Measurements from ENCODE around the gene PLCG2.

The PLCG2 gene

DNA sequence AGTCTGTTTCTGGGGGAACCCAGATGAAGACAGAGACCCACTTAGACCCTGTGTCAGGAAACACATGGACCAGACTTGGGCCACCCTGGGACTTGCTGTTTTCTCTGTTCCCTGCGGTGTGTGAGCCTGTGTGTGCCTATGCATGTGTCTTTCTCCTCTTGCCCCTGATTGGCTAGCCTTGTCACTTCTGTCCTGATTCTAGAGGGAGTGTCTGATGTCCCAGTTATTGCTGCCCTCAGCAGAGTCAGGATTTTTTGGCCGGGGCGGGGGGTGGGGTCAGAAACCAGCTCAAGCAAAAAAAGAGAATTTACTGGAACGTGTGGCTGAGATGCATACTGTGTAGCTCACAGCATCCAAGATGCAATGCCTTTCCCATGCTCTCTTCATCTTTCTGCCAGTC is 30.5 kb downstream of the PLCG2 start:
- TF ChIP-seq EGR1 (IDR thresholded peaks at IDR 0.05) (no peak), TAF1 (IDR thresholded peaks at IDR 0.05; ENCODE audit: low read depth) (no peak), MAX (IDR thresholded peaks at IDR 0.05) (no peak), NFIC (IDR thresholded peaks at IDR 0.05) (no peak), RAD21 (IDR thresholded peaks at IDR 0.05; ENCODE audit: low read depth) (no peak), FOXM1 (IDR thresholded peaks at IDR 0.05; ENCODE audit: borderline replicate concordance, low read depth) (no peak), TCF12 (IDR thresholded peaks at IDR 0.05; ENCODE audit: low read depth) (no peak), CEBPB (IDR thresholded peaks at IDR 0.05) (no peak), TEAD4 (IDR thresholded peaks at IDR 0.05) (no peak), EP300 (IDR thresholded peaks at IDR 0.05; ENCODE audit: borderline replicate concordance) (no peak), YY1 (IDR thresholded peaks at IDR 0.05; ENCODE audit: low read depth) (no peak), ZBTB7A (IDR thresholded peaks at IDR 0.05; ENCODE audit: low read depth) (no peak), CREB1 (IDR thresholded peaks at IDR 0.05; ENCODE audit: low read depth) (no peak)
- TF ChIP-seq, protein P1, sequence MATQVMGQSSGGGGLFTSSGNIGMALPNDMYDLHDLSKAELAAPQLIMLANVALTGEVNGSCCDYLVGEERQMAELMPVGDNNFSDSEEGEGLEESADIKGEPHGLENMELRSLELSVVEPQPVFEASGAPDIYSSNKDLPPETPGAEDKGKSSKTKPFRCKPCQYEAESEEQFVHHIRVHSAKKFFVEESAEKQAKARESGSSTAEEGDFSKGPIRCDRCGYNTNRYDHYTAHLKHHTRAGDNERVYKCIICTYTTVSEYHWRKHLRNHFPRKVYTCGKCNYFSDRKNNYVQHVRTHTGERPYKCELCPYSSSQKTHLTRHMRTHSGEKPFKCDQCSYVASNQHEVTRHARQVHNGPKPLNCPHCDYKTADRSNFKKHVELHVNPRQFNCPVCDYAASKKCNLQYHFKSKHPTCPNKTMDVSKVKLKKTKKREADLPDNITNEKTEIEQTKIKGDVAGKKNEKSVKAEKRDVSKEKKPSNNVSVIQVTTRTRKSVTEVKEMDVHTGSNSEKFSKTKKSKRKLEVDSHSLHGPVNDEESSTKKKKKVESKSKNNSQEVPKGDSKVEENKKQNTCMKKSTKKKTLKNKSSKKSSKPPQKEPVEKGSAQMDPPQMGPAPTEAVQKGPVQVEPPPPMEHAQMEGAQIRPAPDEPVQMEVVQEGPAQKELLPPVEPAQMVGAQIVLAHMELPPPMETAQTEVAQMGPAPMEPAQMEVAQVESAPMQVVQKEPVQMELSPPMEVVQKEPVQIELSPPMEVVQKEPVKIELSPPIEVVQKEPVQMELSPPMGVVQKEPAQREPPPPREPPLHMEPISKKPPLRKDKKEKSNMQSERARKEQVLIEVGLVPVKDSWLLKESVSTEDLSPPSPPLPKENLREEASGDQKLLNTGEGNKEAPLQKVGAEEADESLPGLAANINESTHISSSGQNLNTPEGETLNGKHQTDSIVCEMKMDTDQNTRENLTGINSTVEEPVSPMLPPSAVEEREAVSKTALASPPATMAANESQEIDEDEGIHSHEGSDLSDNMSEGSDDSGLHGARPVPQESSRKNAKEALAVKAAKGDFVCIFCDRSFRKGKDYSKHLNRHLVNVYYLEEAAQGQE (IDR thresholded peaks at IDR 0.05; ENCODE audit: low read depth): no peak
- TF ChIP-seq, protein P2, sequence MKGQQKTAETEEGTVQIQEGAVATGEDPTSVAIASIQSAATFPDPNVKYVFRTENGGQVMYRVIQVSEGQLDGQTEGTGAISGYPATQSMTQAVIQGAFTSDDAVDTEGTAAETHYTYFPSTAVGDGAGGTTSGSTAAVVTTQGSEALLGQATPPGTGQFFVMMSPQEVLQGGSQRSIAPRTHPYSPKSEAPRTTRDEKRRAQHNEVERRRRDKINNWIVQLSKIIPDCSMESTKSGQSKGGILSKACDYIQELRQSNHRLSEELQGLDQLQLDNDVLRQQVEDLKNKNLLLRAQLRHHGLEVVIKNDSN (IDR thresholded peaks at IDR 0.05): no peak

GRCh38 chr16:81810361-81810760 is 31.3 kb downstream of the PLCG2 start:
- TF ChIP-seq, protein P2 (IDR thresholded peaks at IDR 0.05): no peak

DNA sequence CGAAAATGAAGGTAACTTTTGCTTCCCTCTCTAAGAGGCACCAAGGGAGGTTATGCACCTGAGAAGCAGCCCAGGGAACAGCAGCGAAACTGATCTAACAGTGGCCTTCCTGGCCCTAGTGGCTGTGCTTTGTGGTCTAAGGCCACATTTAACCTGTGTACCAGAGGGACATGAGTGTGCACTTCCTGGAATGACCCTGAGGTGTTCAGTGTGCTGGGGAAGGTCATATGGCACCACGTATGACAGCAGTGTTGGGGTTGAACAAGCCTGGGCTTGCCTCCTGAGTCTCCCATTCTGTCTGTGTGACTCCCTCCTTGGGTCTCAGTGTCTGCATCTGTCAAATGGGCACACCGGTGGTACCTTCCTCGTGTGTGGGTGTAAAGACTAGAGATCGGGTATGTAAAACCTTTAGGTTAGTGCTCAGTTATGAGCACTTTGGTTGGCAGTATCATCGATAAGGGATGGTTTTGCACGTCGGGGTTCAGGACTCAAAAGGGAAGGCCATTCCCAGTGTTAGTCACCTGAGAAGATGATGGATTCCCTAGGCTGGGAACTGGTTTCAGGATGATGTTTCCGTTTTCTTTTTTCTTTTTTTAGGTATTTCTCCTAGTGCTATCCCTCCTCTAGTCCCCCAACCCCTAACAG is 31.9 kb downstream of the PLCG2 start:
- TF ChIP-seq EGR1 (IDR thresholded peaks at IDR 0.05): no peak
- TF ChIP-seq ZBTB7A (IDR thresholded peaks at IDR 0.05; ENCODE audit: low read depth): no peak
- TF ChIP-seq EP300 (IDR thresholded peaks at IDR 0.05; ENCODE audit: borderline replicate concordance): no peak
- no peak for TF ChIP-seq MAX (IDR thresholded peaks at IDR 0.05)
- TF ChIP-seq TAF1 (IDR thresholded peaks at IDR 0.05; ENCODE audit: low read depth): no peak
- TF ChIP-seq TEAD4 (IDR thresholded peaks at IDR 0.05): no peak
- TF ChIP-seq TCF12 (IDR thresholded peaks at IDR 0.05; ENCODE audit: low read depth): no peak
- TF ChIP-seq NFIC (IDR thresholded peaks at IDR 0.05): no peak
- TF ChIP-seq FOXM1 (IDR thresholded peaks at IDR 0.05; ENCODE audit: borderline replicate concordance, low read depth): no peak
- TF ChIP-seq, protein P1 (IDR thresholded peaks at IDR 0.05; ENCODE audit: low read depth): no peak
- TF ChIP-seq CREB1 (IDR thresholded peaks at IDR 0.05; ENCODE audit: low read depth): no peak
- TF ChIP-seq CEBPB (IDR thresholded peaks at IDR 0.05): no peak

DNA sequence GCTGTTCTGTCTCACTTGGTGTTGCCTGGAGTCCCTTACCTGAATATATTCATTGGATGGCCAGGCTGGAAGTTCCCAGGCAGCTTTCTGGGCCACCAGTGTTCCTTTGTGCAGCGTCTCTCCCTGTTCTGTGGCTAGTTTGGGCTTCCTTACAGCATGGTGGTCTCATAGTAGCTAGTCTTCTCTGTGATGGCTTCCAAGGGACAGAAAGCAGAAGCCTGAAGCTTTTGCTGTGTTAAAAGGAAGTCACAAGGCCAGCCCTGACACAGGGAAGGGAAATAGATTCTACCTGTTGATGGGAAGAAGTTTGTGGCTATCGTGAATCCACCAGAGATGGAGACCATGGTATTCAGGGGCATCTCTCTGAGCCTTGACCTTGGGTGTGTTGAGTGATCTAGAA is 34.6 kb downstream of the PLCG2 start:
- TF ChIP-seq RAD21 (IDR thresholded peaks at IDR 0.05; ENCODE audit: low read depth) (no peak), TEAD4 (IDR thresholded peaks at IDR 0.05) (no peak), CEBPB (IDR thresholded peaks at IDR 0.05) (no peak), EGR1 (IDR thresholded peaks at IDR 0.05) (no peak), MAX (IDR thresholded peaks at IDR 0.05) (no peak), CREB1 (IDR thresholded peaks at IDR 0.05; ENCODE audit: low read depth) (no peak), TCF12 (IDR thresholded peaks at IDR 0.05; ENCODE audit: low read depth) (no peak), NFIC (IDR thresholded peaks at IDR 0.05) (no peak), FOXM1 (IDR thresholded peaks at IDR 0.05; ENCODE audit: borderline replicate concordance, low read depth) (no peak), TAF1 (IDR thresholded peaks at IDR 0.05; ENCODE audit: low read depth) (no peak), ZBTB7A (IDR thresholded peaks at IDR 0.05; ENCODE audit: low read depth) (no peak), YY1 (IDR thresholded peaks at IDR 0.05; ENCODE audit: low read depth) (no peak), EP300 (IDR thresholded peaks at IDR 0.05; ENCODE audit: borderline replicate concordance) (no peak)
- TF ChIP-seq, protein P2 (IDR thresholded peaks at IDR 0.05): no peak
- TF ChIP-seq, protein P1 (IDR thresholded peaks at IDR 0.05; ENCODE audit: low read depth): no peak
